Measurements from ENCODE around the gene ANKS1A. TPM values are rescaled to one million over a fixed set of nuclear protein-coding genes. Genes with fewer than 3 reads are reported as not detected.

Gene ANKS1A
- total RNA-seq, 1 experiment from 2014 or later, result 21.7 TPM

- no peaks in the 10 kb centered on the region for H3K36me3 ChIP-seq (ENCODE audit: insufficient read depth, low read length, poor library complexity, severe bottlenecking)
- ChIA-PET CTCF (no interaction called here), POLR2A (ENCODE audit: low non-redundant PET) (no interaction called here)
- H3K9me3 ChIP-seq (ENCODE audit: low read depth, low read length, poor library complexity, severe bottlenecking), result no peaks in the 10 kb centered on the region
- BruUV-seq (replicated peaks), result no TSS peak
- intact Hi-C loops (cut with micrococcal nuclease; ENCODE audit: unreplicated experiment), result no loop called here
- no peaks in the 10 kb centered on the region for H3K27me3 ChIP-seq (replicated peaks; ENCODE audit: insufficient read depth, low read depth, low read length, poor library complexity)
- no peak overlapping the region for H3K4me3 ChIP-seq (ENCODE audit: low read depth, low read length, poor library complexity, severe bottlenecking)
- no peaks in the 10 kb centered on the region for H3K4me1 ChIP-seq (ENCODE audit: insufficient read depth, low read length, poor library complexity, severe bottlenecking)
- no peak for TF ChIP-seq EZH2 (IDR thresholded peaks at IDR 0.05; ENCODE audit: borderline replicate concordance, low read depth, low read length, poor library complexity, severe bottlenecking)
- no peak for TF ChIP-seq CTCF (conservative IDR thresholded peaks at IDR 0.05; ENCODE audit: low read depth, low read length)
- DNase-seq (ENCODE audit: low spot score), result no peak
- no peak overlapping the region for H3K27ac ChIP-seq (ENCODE audit: low read depth, low read length, poor library complexity, severe bottlenecking)
These were observed 80.7 kb downstream of the ANKS1A start for GRCh38 chr6:34969662-34970265.

GRCh38 chr6:34970488-34970887 is 81.4 kb downstream of the ANKS1A start:
- intact Hi-C loops (cut with micrococcal nuclease; ENCODE audit: unreplicated experiment), result no loop called here
- Histone ChIP-seq H3K27ac (ENCODE audit: low read depth, low read length, poor library complexity, severe bottlenecking) (no peak overlapping the region), H3K9me3 (ENCODE audit: low read depth, low read length, poor library complexity, severe bottlenecking) (no peaks in the 10 kb centered on the region), H3K27me3 (replicated peaks; ENCODE audit: insufficient read depth, low read depth, low read length, poor library complexity) (no peaks in the 10 kb centered on the region), H3K36me3 (ENCODE audit: insufficient read depth, low read length, poor library complexity, severe bottlenecking) (no peaks in the 10 kb centered on the region), H3K4me3 (ENCODE audit: low read depth, low read length, poor library complexity, severe bottlenecking) (no peak overlapping the region), H3K4me1 (ENCODE audit: insufficient read depth, low read length, poor library complexity, severe bottlenecking) (no peaks in the 10 kb centered on the region)
- TF ChIP-seq EZH2 (IDR thresholded peaks at IDR 0.05; ENCODE audit: borderline replicate concordance, low read depth, low read length, poor library complexity, severe bottlenecking) (no peak), CTCF (conservative IDR thresholded peaks at IDR 0.05; ENCODE audit: low read depth, low read length) (no peak)
- BruUV-seq (replicated peaks), result no TSS peak
- no peak for DNase-seq (ENCODE audit: low spot score)
- CTCF ChIA-PET, result no interaction called here
- POLR2A ChIA-PET (ENCODE audit: low non-redundant PET), result no interaction called here

DNA sequence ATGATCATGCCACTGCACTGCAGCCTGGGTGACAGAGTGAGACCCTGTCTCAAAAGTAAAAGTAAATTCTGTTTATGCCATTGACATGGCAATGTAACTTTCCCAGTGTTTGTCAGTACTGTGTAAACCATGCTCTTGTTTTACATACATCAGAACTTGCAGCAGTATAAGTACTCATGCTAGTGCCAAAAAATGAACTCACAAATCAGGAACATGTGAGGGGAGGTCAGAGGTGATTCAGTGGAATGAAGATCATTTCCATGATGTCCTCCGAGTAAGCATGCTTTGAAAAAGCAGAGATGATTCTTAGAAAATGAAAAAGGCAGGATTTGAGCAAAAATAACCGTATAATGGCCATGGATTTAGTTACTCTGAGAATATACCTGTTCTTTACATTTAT is 81.9 kb downstream of the ANKS1A start:
- ChIA-PET CTCF (no interaction called here), POLR2A (ENCODE audit: low non-redundant PET) (no interaction called here)
- H3K9me3 ChIP-seq (ENCODE audit: low read depth, low read length, poor library complexity, severe bottlenecking), result no peaks in the 10 kb centered on the region
- no peak overlapping the region for H3K4me3 ChIP-seq (ENCODE audit: low read depth, low read length, poor library complexity, severe bottlenecking)
- intact Hi-C loops (cut with micrococcal nuclease; ENCODE audit: unreplicated experiment), result no loop called here
- H3K36me3 ChIP-seq (ENCODE audit: insufficient read depth, low read length, poor library complexity, severe bottlenecking), result no peaks in the 10 kb centered on the region
- H3K27ac ChIP-seq (ENCODE audit: low read depth, low read length, poor library complexity, severe bottlenecking), result no peak overlapping the region
- TF ChIP-seq CTCF (conservative IDR thresholded peaks at IDR 0.05; ENCODE audit: low read depth, low read length) (no peak), EZH2 (IDR thresholded peaks at IDR 0.05; ENCODE audit: borderline replicate concordance, low read depth, low read length, poor library complexity, severe bottlenecking) (no peak)
- H3K4me1 ChIP-seq (ENCODE audit: insufficient read depth, low read length, poor library complexity, severe bottlenecking), result no peaks in the 10 kb centered on the region
- H3K27me3 ChIP-seq (replicated peaks; ENCODE audit: insufficient read depth, low read depth, low read length, poor library complexity), result no peaks in the 10 kb centered on the region
- no peak for DNase-seq (ENCODE audit: low spot score)
- no TSS peak for BruUV-seq (replicated peaks)
